OCI-M2 (cell line): ENCODE data around the gene ATP8B4.

ENCODE experiments used
- DNase-seq: peaks from one replicate; lab custom pipeline; 2025; ENCODE audit not compliant: unreplicated experiment; lab: John Stamatoyannopoulos, UW

The ATP8B4 gene

DNA sequence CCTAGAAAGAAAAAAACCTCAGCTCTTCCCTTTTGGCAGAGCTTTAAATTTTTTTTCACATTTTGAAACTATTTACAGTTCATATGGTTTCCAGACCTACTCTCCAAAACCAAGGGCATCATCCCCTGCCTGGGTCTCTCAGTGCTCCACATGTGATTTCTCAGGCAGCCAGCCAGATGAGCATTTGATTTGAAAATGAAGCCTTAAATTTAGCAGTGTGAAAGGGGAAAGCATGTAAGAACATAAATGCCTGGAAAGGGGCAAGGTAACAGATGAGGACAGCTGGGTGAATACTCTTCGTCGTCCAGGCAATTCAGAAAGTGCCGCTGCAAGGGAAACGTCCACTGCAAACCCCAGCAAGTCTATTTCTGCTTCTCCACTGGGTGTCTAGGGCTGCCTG lies 94.8 kb downstream of the ATP8B4 start:
- DNase-seq = no peak

DNA sequence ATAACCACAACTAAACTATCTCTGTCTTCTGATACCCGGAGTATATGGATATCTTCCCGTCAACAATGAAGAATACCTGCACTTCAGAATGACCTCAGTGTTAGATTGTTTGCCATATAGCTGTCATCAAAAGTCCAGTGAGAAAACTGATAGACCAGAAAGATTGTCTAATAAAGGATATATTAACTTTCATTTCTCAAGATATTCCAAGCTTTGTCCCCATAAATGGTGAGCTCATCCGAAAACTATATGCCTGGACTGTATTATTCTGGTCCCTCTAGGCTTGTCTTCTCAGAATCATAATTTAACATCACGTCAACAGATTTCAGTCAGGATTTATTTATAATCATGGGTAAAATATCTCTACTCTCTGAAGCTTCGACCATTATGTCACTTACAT lies 100.5 kb downstream of the ATP8B4 start:
- DNase-seq = no peak

DNA sequence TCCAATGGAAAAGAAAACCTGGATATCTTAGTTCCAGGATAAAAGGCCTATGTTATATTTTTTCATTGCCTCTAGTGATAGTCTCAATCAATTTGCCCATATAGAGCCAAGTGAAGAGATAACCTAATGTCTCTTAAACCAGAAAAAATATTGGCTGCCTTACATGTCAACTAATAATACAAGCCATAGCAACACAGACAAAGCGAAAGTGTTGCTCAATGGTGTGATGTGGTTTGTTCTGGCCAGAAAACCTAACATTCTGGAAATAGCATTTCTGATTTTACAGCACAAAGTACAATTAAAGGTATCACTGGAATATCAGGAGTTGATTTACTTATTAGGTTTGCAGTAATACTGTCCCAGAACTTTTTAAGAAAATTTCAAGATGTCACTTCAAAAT lies 101.5 kb downstream of the ATP8B4 start:
- no peak for DNase-seq

DNA sequence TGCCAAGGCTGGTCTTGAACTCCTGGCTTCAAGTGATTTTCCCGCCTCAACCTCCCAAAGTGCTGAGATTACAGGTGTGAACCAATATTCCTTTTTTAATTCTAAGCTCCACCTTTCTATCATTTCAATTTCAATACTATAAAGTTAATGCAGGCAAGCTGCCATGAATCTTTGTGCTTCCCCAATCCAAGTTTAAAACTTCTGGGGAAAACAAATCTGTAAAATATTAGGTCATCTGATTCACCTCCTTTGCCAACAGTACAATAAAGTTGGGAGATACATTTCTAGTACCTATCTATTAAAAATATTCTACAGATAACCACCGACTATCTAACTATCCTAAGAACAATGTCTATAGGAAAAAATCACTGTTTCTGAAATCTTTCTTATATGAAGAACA lies 102.1 kb downstream of the ATP8B4 start:
- DNase-seq = no peak

DNA sequence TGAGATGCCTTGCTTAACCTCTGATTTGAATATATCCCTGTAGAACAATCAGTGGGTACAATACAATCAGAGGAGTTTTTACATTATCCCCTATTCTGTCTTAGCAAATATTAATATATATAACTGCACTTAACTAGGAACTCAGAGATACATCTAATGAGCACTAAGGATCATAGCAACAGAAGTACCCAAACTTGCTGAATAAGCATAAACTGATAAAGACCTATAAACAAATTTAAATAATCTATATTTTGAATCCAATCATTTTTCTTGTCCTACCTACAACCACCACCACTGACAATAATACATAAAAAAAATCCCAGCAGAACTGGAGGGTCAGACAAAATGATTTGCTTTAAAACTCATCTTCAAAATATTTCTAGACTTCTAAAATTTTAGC lies 106.2 kb downstream of the ATP8B4 start:
- DNase-seq = no peak

DNA sequence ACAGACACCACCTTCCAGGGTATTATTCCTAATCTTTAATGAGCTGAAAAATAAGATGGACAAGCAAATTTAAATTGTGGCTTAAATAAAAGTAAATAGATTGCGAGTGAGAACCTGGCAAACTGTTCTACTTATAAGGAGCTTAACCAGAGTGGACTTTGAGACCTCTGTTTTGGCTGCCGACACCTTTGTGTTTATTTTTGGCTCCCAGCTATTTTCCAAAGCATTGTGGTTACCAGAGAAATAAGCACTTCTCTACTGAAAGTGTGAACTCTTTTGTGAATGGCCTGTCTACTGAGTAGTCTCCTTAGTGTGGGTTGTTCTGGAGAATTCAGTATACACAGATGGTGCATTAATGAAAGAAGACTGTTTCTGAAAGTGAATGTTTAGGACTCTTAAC lies 109.4 kb downstream of the ATP8B4 start:
- DNase-seq = no peak

DNA sequence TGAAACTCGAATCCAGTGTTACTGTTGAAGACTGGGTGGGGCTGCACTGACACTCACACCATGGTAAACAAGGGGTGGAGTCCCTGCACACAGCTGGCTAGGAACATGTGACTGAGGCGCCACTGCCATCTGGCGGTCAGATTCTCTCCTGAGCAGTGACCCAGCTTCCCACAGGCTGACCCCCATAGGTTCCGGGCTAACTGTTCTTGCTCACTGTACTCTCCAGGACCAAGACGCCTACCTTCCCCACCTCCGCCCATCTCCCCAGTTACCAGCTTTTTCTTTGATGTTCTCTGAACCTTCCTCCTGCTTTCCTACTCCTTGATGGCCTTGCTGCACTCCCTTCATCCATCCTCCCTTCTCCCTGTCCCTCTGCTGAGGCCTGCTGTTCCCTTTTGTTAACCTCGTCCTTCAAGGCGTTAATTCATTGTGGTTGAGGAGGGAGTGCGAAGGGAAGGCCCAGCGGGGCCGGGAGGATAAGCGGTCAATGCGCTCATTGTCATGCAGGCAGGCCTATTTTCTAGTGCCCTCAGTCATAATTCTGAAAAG lies 115.2 kb downstream of the ATP8B4 start:
- peak; percentile 23 for DNase-seq

DNA sequence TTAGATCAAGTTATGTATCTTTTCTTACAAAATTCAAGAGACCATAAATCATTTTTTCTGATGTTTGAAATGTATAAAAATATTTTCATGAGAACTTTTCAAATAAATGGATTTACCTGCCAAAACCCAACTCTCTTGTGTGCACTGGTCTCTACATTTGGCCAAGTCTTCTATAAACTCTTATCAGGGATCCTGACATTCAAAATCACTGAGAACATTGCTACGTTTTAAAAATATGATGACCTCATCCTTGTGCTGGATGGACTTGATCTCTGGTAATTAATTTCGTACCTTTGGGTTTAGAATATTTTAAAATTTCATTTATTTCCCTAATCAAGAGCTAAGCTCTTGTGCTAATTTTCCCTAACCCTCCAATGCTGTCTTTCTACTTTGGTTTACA lies 127.4 kb downstream of the ATP8B4 start:
- no peak for DNase-seq

DNA sequence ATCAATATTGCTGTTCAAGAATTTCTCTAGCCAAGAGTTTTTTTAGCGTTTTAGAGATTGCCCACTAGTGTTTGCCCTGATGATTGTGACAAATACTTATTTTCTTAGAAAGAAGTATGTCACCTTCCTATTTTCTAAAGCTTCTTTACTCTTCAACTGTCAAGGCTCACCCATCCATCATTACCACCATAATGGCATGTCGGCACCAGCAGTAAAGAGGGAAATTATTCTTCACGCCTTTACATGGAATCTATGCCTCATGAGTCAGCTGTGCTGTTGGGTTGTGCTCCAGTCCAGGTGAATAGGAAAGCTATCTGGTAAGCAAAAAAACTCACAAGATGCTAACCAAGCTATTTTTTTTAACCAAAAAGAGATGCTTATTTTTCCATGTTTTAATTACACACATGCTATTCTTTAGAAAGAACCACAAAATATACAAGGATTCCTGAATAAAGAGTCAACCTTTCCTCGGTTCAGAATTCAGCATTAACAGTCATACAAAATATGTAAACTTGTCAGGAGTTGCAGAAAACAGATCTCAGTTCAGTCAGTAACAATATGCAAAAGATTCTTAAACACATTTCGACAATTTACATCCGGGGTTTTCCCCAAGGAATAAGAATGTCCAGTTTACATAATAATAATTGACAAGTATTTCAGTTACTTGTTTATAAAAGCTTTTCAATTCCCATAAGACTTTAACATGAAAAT lies 128.0 kb downstream of the ATP8B4 start:
- no peak for DNase-seq

DNA sequence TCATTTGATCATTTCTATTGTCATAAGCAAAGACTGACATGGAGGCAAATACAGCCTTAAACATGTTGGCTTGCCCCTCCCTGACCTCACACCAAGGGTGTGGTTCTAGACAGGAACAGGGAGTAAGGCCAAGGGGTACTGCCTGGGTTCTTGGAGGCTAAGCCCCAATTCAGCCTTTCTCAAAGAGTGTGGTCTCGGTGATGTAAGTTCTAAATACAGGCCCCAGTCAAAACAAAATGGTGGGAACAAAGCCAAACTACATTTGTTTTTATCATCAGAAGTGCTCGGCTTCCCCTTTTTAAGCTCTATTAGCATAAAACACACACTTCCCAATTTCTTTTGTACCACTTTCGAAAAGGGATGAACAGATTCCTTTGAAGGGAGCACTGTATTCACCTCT lies 129.5 kb downstream of the ATP8B4 start:
- DNase-seq = no peak

DNA sequence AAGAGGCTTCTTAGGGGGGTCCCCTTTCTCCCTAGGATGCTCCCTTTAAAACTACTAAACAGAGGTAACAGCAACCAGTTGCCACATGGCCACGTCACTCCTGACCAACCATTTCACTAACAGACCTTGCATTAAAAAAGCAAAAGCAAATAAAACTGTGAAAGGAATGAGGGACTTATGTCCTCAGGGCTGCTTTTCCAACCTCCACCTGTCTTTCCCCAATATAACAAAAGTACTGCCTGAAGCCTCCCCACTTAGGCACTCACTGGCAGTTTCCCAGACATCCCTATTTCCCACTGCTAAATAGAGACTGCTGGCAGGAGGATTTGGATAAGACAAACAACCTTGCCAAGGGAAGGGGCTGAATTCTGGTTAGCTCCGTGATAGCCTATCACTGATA lies 130.3 kb downstream of the ATP8B4 start:
- DNase-seq = no peak

DNA sequence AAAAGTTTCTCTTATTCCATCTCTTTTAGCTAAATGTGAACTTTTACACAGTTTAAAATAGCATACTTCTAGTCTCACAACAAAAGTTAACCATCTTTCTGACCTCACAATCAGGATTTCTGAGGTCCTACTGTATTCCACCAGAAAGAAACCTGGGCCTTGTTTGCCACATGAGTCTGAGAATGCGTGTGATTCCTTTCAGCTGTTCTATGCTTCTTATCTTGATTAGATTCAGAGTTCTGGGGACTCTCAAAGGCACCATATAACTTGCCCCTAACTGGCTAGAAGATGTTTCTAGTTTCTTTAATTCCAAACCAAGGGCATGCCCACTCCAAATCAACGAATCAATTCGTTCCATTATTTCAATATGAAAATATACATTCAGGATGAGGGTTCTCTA lies 131.1 kb downstream of the ATP8B4 start:
- DNase-seq = no peak

DNA sequence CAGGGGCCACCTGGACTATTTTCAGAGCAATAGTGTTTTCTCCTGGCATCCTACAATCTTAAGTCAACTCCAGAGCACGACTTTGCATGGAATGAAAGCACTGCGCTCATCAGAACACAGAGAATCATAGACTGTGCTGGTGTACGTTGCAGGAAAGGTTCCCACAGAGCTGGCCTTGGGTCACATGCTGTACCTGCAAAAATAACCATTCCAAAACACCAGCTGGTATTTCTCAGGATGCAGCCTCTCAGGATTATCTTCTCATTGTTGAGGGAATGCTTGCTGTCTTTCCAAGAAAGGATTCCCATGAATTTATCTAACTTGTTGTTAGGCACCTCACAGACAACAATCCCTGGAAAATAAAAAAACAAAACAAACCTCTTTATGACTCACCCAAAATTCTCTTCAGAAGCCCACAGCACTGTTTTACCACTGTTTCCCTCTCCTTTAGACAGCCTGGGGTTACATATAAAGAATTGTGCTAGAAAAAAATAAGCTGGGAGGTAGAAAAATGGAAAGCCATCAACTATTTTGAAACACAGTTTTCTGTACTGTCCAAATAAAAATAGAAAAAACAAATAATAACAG lies 131.7 kb downstream of the ATP8B4 start:
- no peak for DNase-seq

DNA sequence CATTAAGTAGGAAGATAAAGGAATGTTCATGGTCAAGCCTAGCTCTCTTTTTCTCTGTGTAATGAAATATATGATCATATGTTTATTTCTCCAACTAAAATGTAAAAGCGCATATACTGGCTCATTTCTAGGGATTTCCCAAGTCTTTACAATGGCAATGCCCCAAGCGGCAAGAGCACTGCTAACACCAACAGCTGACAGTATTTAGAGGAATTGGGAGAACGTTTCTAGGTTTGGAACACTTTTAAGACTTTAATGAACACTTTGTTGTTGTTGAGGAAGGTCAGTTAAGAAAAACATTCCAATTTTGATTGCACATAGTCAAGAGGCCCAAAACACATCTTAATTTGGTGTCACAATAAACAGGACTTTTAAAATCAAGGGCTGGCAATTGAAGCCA lies 132.7 kb downstream of the ATP8B4 start:
- no peak for DNase-seq

DNA sequence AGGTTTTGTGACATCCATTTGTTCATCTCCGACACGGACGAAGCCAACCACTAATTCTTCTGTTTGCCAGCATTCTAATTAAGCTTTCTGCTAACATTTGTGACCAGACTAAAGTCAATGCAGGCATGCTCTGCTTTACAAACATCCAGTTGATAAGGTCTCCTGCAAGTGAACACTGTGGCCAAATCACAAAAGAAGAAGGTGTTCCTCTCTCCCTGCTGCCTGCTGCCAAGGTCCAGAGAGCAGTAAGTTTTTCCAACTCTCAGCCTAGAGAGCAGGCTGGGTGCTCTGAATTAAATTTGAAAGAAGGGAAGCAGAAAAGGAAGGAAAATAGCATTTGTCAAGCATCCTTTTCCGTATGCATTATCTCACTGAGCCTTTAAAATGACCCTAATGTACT lies 133.6 kb downstream of the ATP8B4 start:
- DNase-seq = no peak

DNA sequence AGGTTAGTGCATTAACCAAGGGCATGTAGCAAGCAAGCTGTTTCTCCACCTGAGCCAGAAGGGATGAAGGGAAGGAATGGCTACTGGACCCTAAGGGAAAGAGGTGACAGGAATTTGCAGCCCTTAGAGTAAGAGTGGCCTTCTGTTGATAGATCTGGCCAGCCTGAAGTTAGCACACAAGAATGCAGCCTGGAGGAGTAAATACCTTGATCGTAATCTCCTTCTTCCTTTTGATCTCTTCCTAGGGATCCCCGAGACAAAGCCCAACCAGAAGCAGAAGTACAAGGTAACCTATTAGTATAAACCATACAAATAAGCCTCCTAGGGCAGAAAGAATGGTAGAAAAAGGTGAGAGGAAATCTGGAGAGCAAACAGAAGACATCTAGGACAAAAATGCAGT lies 134.6 kb downstream of the ATP8B4 start:
- no peak for DNase-seq

DNA sequence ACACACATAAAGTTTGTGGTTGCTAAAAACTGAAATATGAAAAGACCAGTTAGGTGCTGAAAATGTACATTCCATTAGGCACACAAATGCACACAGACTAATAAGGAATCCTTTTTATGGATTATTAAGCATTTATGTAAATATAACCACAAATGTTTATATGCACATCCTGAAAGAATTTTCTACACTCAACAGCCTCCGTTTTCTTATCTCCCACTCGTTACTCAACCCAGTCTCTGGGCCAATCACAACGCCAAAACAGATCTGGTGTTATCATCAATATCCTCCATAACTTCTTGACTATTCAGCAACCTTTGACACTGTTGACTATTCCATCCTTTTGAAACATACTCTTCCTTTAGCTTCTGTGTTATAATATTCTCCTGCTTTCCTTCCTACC lies 136.4 kb downstream of the ATP8B4 start:
- no peak for DNase-seq

DNA sequence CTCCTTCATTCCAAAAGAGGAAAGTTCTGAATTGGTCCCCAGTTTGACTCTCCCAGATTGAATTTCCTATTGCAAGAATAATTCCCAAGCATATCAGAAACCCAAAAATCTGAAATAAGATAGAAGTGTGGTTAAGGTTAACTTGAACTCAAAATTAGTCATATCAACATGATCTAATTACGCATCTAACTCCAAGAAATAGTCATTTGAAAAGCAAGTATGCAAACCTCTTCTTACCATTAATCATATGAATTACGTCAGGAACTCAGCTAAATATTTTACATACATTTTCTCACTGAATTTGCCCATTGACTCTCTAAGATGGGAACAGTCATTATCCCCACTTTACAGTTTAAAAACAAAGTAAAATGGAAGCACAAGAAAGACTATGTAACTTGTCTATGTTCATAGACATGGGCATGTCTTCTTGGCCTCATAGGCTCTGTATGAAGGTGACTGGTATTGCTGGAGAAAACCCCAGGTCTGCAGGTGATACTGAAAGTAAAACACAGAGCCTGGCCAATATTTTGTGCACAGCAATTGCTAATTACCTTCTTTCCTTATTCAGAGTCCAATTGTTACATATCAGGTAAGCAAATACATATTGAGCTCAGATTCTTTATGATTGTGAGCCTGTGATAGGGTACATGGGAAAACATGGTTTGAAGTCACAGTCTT lies 139.2 kb downstream of the ATP8B4 start:
- no peak for DNase-seq

DNA sequence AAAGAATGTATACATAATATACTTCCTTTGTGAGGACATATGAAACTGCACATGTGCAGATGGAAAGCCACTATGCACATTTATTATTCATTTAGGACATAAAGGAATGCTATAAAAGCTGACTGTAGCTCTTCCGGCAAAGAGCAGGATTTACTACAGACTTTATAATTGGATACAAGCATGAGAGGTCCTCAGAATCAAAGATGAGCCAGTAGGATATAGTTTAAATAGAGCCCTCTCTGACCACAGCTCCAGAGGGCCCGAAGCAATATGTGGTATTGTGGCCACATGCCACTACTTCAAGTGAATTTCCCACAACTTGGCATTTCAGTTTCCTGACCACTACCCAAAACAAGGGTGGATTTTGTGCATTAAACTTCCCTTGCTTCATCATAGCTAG lies 140.9 kb downstream of the ATP8B4 start:
- DNase-seq = no peak

DNA sequence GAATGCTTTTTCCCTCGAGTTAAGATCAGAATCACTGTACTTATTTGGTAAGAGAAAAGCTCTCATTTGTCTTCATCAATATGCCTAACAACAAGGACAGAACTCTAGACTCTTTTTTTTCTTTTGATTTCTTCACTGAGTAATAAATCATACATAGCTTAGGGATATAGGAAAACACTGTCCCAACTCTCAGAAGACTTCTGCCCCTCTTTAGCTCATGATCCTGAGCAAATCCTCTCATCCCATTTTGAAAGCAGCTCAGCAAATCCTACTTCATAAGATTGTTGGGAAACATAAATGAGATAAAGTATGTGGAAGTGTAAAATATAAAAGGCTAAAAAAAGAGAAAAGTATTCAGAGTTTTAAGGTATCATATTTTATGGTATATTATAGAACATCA lies 141.7 kb downstream of the ATP8B4 start:
- no peak for DNase-seq

DNA sequence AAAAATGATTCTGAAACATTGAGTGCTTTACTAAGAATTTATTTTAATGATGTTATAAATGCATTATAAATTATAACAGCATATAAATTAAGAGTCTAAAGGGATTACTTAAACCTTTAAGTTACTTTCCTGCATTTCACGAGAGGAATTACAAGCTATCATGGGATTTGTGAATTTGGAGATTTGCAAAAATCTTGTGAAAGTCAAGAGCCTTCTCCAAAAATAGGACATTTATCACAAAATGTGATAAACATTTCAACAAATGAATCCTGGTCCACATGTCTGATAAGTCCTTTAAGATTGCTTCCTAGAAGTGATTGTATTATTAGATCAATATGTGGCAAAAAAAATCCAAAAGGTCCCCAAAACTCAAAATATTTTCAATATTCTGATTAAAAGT lies 154.5 kb downstream of the ATP8B4 start:
- no peak for DNase-seq

DNA sequence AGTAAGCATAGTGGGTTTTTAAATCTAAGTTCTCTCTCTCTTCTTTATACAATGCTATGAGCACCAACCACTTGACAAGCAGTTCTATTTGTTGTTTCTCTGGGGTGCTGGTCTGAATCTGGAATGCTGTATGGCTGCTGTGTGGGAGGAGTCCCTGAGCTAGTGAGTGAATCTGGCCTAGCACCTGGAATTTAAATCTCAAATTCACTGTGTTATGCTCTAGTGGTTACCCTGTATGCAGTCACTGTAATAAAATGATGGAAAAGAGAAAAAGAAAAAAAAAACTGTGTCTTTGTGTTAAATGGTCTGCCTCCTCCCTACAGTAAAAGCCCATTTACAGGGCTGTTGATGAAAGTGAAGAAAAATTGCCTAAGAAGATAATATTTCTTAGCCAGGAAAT lies 155.0 kb downstream of the ATP8B4 start:
- DNase-seq = no peak
